K562 (cell line): Measurements from ENCODE around the gene SLC25A36. TPM values are rescaled to one million over a fixed set of nuclear protein-coding genes. Genes with fewer than 3 reads are reported as not detected.

Experiments
- CC2D1A ChIP-seq: fragments of 450-650 bp; IDR thresholded peaks from 2 replicates; pipeline ENCODE4 v1.6.1; 2017; ENCODE audit warnings: mild to moderate bottlenecking
- CHCHD3 ChIP-seq: fragments of 250-450 bp; sonication (Bioruptor Pico); IDR thresholded peaks from 2 replicates; pipeline ENCODE4 v2.1.2; 2022; ENCODE audit warnings: mild to moderate bottlenecking
- ELF2 ChIP-seq: fragments of 250-450 bp; sonication (Bioruptor Pico); IDR thresholded peaks from 2 replicates; pipeline ENCODE4 v1.5.0; 2021; ENCODE audit warnings: mild to moderate bottlenecking
- KLF16 ChIP-seq: IDR thresholded peaks from 2 replicates; pipeline ENCODE4 v1.6.1; 2016; ENCODE audit warnings: antibody characterized with exemption
- KLF6 ChIP-seq: fragments of 250-450 bp; sonication (Bioruptor Pico); IDR thresholded peaks from 2 replicates; pipeline ENCODE4 v1.4.0; 2020; ENCODE audit warnings: mild to moderate bottlenecking, moderate library complexity, borderline replicate concordance
- LCOR ChIP-seq: sonication (generic); formaldehyde crosslinking; IDR thresholded peaks from 2 replicates; pipeline ENCODE4 v1.8.0; 2022; ENCODE audit warnings: mild to moderate bottlenecking, missing genetic modification reagents
- SMAD1 ChIP-seq: fragments of 150-350 bp; IDR thresholded peaks from 2 replicates; pipeline ENCODE4 v1.6.1; 2014; ENCODE audit warnings: low read length, low read depth; ENCODE audit not compliant: partially characterized antibody
- STAG1 ChIP-seq: sonication (generic); formaldehyde crosslinking; IDR thresholded peaks from 2 replicates; pipeline ENCODE4 v1.5.0; 2020; ENCODE audit warnings: missing genetic modification reagents, borderline replicate concordance
- polyA plus RNA-seq, 8 experiments: library from polyadenylated mRNA; depleted of rRNA in 4 of 8; stranded (reverse) in 5 of 8; unstranded in 3 of 8; fragments of >200 nt; fragmentation: Nextera tagmentation in 2 of 8; fragmentation: Illumina TruSeq in 1 of 8; extraction: Ambion mirVana in 2 of 8; extraction: Trizol in 1 of 8; gene quantifications; 2 replicates each; pipeline versions ENCODE4 v1.2.1 to v1.2.3, GENCODE V29; 2011 to 2014; ENCODE audit warnings: inconsistent platforms in 1 of 8, missing spikeins in 1 of 8
- total RNA-seq, 7 experiments: library from RNA; depleted of rRNA in 6 of 7; stranded (reverse); fragments of >200 nt in 6 of 7; fragmentation: Illumina TruSeq in 2 of 7; extraction: Trizol in 2 of 7; gene quantifications; 2 replicates each; pipeline versions ENCODE4 v1.2.1 to v1.2.3, GENCODE V29; 2011 to 2021; ENCODE audit warnings: low replicate concordance in 1 of 7
- TF ChIP-seq, protein P1 (sequence below): IDR thresholded peaks from 2 replicates; pipeline ENCODE4 v1.6.1; 2011; ENCODE audit not compliant: insufficient read length; ENCODE audit errors: extremely low read depth
- TF ChIP-seq, protein P2 (sequence below): fragments of 250-450 bp; sonication (Bioruptor Pico); IDR thresholded peaks from 2 replicates; pipeline ENCODE4 v1.8.0; 2022; ENCODE audit warnings: moderate library complexity, mild to moderate bottlenecking, inconsistent platforms
- TF ChIP-seq, protein P3 (sequence below): IDR thresholded peaks from 2 replicates; pipeline ENCODE4 v1.6.1; 2014; ENCODE audit warnings: antibody characterized with exemption
- TF ChIP-seq, protein P4 (sequence below), 2 experiments: fragments of 450-650 bp; IDR thresholded peaks; 2 replicates each; pipeline ENCODE4 v1.6.1; 2016
- TF ChIP-seq, protein P5 (sequence below): IDR thresholded peaks from 3 replicates; pipeline ENCODE4 v1.6.1; 2011; ENCODE audit warnings: borderline replicate concordance, mild to moderate bottlenecking; ENCODE audit not compliant: insufficient read length, insufficient read depth

The SLC25A36 gene
- total and polyA plus RNA-seq, 9 of the 15 experiments (the other 6 are each of a cell fraction or from before 2014, with no cell fraction given): 12.0 to 95.3 (median 43.3) TPM

DNA sequence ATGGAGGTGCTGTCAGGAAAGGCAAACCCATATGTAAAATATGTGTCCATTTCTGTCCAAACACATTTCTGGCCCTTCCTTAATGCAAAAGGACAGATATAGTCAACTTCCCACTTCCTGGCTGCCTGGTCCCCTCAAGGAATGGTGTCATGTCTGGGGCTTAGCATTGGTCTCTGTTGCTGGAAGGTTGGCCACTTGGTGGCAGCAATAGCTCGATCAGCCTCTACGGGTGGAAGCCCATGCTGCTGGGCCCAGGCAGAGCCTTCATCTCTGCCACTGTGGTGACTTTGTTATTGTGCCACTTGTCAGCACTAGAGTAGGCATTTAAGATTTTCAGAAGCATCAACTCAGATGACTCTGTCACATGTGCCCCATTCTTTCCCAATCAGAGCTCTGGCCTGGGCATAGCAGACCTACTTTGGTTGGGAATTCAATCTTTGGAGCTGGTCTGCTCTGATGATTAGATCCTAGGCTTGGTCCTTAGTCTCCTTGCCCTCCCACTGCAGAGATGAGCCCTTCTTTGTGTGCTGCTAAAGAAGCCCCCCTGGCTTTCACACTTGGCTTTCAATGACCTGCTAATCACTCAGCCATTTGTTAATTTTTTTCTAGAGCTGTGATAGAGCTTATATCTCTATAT lies 58.5 kb downstream of the SLC25A36 start (continued):
- TF ChIP-seq, protein P1, sequence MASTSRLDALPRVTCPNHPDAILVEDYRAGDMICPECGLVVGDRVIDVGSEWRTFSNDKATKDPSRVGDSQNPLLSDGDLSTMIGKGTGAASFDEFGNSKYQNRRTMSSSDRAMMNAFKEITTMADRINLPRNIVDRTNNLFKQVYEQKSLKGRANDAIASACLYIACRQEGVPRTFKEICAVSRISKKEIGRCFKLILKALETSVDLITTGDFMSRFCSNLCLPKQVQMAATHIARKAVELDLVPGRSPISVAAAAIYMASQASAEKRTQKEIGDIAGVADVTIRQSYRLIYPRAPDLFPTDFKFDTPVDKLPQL: no peak
- TF ChIP-seq, protein P2, sequence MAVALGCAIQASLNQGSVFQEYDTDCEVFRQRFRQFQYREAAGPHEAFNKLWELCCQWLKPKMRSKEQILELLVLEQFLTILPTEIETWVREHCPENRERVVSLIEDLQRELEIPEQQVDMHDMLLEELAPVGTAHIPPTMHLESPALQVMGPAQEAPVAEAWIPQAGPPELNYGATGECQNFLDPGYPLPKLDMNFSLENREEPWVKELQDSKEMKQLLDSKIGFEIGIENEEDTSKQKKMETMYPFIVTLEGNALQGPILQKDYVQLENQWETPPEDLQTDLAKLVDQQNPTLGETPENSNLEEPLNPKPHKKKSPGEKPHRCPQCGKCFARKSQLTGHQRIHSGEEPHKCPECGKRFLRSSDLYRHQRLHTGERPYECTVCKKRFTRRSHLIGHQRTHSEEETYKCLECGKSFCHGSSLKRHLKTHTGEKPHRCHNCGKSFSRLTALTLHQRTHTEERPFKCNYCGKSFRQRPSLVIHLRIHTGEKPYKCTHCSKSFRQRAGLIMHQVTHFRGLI (CRISPR knock-in tag): no peak
- no peak for TF ChIP-seq SMAD1
- TF ChIP-seq, protein P3, sequence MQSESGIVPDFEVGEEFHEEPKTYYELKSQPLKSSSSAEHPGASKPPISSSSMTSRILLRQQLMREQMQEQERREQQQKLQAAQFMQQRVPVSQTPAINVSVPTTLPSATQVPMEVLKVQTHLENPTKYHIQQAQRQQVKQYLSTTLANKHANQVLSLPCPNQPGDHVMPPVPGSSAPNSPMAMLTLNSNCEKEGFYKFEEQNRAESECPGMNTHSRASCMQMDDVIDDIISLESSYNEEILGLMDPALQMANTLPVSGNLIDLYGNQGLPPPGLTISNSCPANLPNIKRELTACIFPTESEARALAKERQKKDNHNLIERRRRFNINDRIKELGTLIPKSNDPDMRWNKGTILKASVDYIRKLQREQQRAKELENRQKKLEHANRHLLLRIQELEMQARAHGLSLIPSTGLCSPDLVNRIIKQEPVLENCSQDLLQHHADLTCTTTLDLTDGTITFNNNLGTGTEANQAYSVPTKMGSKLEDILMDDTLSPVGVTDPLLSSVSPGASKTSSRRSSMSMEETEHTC: no peak
- no peak for TF ChIP-seq CHCHD3
- TF ChIP-seq, protein P4, sequence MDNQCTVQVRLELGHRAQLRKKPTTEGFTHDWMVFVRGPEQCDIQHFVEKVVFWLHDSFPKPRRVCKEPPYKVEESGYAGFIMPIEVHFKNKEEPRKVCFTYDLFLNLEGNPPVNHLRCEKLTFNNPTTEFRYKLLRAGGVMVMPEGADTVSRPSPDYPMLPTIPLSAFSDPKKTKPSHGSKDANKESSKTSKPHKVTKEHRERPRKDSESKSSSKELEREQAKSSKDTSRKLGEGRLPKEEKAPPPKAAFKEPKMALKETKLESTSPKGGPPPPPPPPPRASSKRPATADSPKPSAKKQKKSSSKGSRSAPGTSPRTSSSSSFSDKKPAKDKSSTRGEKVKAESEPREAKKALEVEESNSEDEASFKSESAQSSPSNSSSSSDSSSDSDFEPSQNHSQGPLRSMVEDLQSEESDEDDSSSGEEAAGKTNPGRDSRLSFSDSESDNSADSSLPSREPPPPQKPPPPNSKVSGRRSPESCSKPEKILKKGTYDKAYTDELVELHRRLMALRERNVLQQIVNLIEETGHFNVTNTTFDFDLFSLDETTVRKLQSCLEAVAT (IDR thresholded peaks at IDR 0.05): no peak
- TF ChIP-seq CC2D1A: no peak
- TF ChIP-seq KLF6 (CRISPR knock-in tag): no peak
- no peak for TF ChIP-seq LCOR (CRISPR knock-in tag)
- TF ChIP-seq, protein P5, sequence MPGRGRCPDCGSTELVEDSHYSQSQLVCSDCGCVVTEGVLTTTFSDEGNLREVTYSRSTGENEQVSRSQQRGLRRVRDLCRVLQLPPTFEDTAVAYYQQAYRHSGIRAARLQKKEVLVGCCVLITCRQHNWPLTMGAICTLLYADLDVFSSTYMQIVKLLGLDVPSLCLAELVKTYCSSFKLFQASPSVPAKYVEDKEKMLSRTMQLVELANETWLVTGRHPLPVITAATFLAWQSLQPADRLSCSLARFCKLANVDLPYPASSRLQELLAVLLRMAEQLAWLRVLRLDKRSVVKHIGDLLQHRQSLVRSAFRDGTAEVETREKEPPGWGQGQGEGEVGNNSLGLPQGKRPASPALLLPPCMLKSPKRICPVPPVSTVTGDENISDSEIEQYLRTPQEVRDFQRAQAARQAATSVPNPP: no peak
- TF ChIP-seq ELF2 (CRISPR knock-in tag): no peak
- no peak for TF ChIP-seq KLF16
- TF ChIP-seq STAG1 (CRISPR knock-in tag): peak; percentile 51; the same call in 1 of the 2 replicates
